Keratinocyte (primary cell): ENCODE results near the gene ZNF462. TPM values are rescaled to one million over a fixed set of nuclear protein-coding genes. Genes with fewer than 3 reads are reported as not detected.

Experiments used
- DNase-seq: peaks from one replicate; pipeline ENCODE4 v3.0.0-alpha.2; 2011; ENCODE audit warnings: low read depth, missing footprints, low spot score
- FAIRE-seq: peaks from 2 replicates; lab custom pipeline; 2011; peaks lifted over from hg19 to GRCh38; lab: Jason Lieb, UNC
- H2AFZ ChIP-seq: 2 replicates; pipeline ENCODE4 v1.6.0; 2012; ENCODE audit warnings: low read length, control low read depth, inconsistent platforms; ENCODE audit not compliant: control insufficient read depth
- H3K27ac ChIP-seq: 2 replicates; pipeline ENCODE4 v1.5.1; 2011; ENCODE audit warnings: low read length; ENCODE audit not compliant: control insufficient read depth, insufficient read depth
- H3K27me3 ChIP-seq: 3 replicates; pipeline ENCODE4 v1.6.0; 2011; ENCODE audit warnings: low read length; ENCODE audit not compliant: control insufficient read depth, insufficient read depth; ENCODE audit errors: extremely low read depth
- H3K36me3 ChIP-seq, 2 experiments: 2 replicates in 1 of 2; 3 replicates in 1 of 2; pipeline ENCODE4 v1.5.1; 2011; ENCODE audit warnings: low read length in 2 of 2, mild to moderate bottlenecking in 1 of 2; ENCODE audit not compliant: control insufficient read depth in 2 of 2, insufficient read depth in 2 of 2; ENCODE audit errors: extremely low read depth in 1 of 2
- H3K4me1 ChIP-seq: 3 replicates; pipeline ENCODE4 v1.5.1; 2011; ENCODE audit warnings: low read length; ENCODE audit not compliant: control insufficient read depth, insufficient read depth; ENCODE audit errors: extremely low read depth
- H3K4me2 ChIP-seq: 3 replicates; pipeline ENCODE4 v1.6.0; 2011; ENCODE audit warnings: low read depth, low read length; ENCODE audit not compliant: control insufficient read depth, insufficient read depth; ENCODE audit errors: extremely low read depth
- H3K4me3 ChIP-seq, 3 experiments: fragments of 200-600 bp in 1 of 3; sonication (generic) in 1 of 3; 2 replicates in 2 of 3; 3 replicates in 1 of 3; pipeline ENCODE4 v1.5.1; 2011 to 2016; ENCODE audit warnings: low read length in 3 of 3, mild to moderate bottlenecking in 3 of 3, control low read depth in 2 of 3, inconsistent platforms in 1 of 3, low read depth in 1 of 3, mixed read lengths in 1 of 3, mixed run types in 1 of 3, moderate library complexity in 1 of 3; ENCODE audit not compliant: control insufficient read depth in 2 of 3, insufficient read depth in 2 of 3; ENCODE audit errors: extremely low read depth in 1 of 3
- H3K79me2 ChIP-seq: 2 replicates; pipeline ENCODE4 v1.6.0; 2012; ENCODE audit warnings: low read length; ENCODE audit not compliant: control insufficient read depth, insufficient read depth
- H3K9ac ChIP-seq: 3 replicates; pipeline ENCODE4 v1.6.0; 2011; ENCODE audit warnings: low read length; ENCODE audit not compliant: control insufficient read depth, insufficient read depth; ENCODE audit errors: extremely low read depth
- H3K9me1 ChIP-seq: 3 replicates; pipeline ENCODE4 v1.6.0; 2011; ENCODE audit warnings: low read length; ENCODE audit not compliant: control insufficient read depth, insufficient read depth; ENCODE audit errors: extremely low read depth
- H3K9me3 ChIP-seq: 2 replicates; pipeline ENCODE4 v1.5.1; 2012; ENCODE audit warnings: low read depth, low read length; ENCODE audit not compliant: control insufficient read depth
- H4K20me1 ChIP-seq: 3 replicates; pipeline ENCODE4 v1.6.0; 2011; ENCODE audit warnings: low read length; ENCODE audit not compliant: control insufficient read depth, insufficient read depth; ENCODE audit errors: extremely low read depth
- EZH2 ChIP-seq: IDR thresholded peaks from one replicate; pipeline ENCODE4 v1.6.1; 2012; ENCODE audit warnings: inconsistent platforms, mild to moderate bottlenecking, low read length, moderate library complexity
- dilution Hi-C: fragments of 300-500 bp; cut with MboI; formaldehyde crosslinking; loops from one replicate; pipeline ENCODE4 v1.7.0; 2020; ENCODE audit warnings: low sequenced_read_pairs; ENCODE audit not compliant: extremely low pct_ligation_motif_present
- polyA plus RNA-seq, 5 experiments: library from polyadenylated mRNA; depleted of rRNA in 3 of 5; stranded (reverse) in 3 of 5; stranded (forward) in 1 of 5; unstranded in 1 of 5; fragments of >200 nt; gene quantifications; 1 replicate in 1 of 5; 2 replicates in 3 of 5; 3 replicates in 1 of 5; pipeline versions ENCODE4 v1.2.1 to v1.2.3, GENCODE V29; 2011 to 2012; ENCODE audit warnings: missing spikeins in 2 of 5, low read depth in 1 of 5, low replicate concordance in 1 of 5
- TF ChIP-seq, protein P1 (sequence below), 3 experiments: IDR thresholded peaks in 1 of 3; conservative IDR thresholded peaks in 1 of 3; optimal IDR thresholded peaks in 1 of 3; 2 replicates in 2 of 3; 3 replicates in 1 of 3; pipeline versions ENCODE3 to v1.5.1; 2011; ENCODE audit warnings: low read length in 3 of 3, mild to moderate bottlenecking in 3 of 3, moderate library complexity in 2 of 3, control low read depth in 1 of 3, inconsistent platforms in 1 of 3; ENCODE audit not compliant: insufficient read depth in 2 of 3; ENCODE audit errors: extremely low read depth in 1 of 3

ZNF462 gene
- polyA plus RNA-seq, 1 donor (not counting 4 experiments of a cell fraction or from before 2014, with no cell fraction given) = 7.8 TPM

GRCh38 chr9:106883030-106883429 lies 20.1 kb downstream of the ZNF462 start:
- Histone ChIP-seq H3K4me1 (peaks cover 80% of the 10 kb centered on the region), H3K4me3 (no peak overlapping the region), H3K9ac (no peak overlapping the region), H3K9me3 (no peaks in the 10 kb centered on the region), H3K27ac (no peak overlapping the region), H3K27me3 (no peaks in the 10 kb centered on the region), H3K36me3 (peaks cover 0 to 5% of the 10 kb centered on the region in 2 experiments), H3K4me2 (no peak overlapping the region), H3K79me2 (peaks cover 62% of the 10 kb centered on the region), H2AFZ (no peak overlapping the region), H3K9me1 (peaks cover 3% of the 10 kb centered on the region), H4K20me1 (no peaks in the 10 kb centered on the region)
- FAIRE-seq (no peak), DNase-seq (no peak)
- dilution Hi-C loops = no loop called here
- no peak for TF ChIP-seq EZH2

GRCh38 chr9:106883626-106884190 lies 20.7 kb downstream of the ZNF462 start:
- DNase-seq (no peak), FAIRE-seq (peak; percentile 61)
- H3K27ac ChIP-seq = no peak overlapping the region
- dilution Hi-C loops = no loop called here
- no peak overlapping the region for H3K9ac ChIP-seq
- no peaks in the 10 kb centered on the region for H3K9me3 ChIP-seq
- peak overlapping the region; percentile 40 for H3K4me2 ChIP-seq
- H3K36me3 ChIP-seq = peaks cover 0 to 5% of the 10 kb centered on the region in 2 experiments
- no peak for TF ChIP-seq EZH2
- TF ChIP-seq, protein P1, sequence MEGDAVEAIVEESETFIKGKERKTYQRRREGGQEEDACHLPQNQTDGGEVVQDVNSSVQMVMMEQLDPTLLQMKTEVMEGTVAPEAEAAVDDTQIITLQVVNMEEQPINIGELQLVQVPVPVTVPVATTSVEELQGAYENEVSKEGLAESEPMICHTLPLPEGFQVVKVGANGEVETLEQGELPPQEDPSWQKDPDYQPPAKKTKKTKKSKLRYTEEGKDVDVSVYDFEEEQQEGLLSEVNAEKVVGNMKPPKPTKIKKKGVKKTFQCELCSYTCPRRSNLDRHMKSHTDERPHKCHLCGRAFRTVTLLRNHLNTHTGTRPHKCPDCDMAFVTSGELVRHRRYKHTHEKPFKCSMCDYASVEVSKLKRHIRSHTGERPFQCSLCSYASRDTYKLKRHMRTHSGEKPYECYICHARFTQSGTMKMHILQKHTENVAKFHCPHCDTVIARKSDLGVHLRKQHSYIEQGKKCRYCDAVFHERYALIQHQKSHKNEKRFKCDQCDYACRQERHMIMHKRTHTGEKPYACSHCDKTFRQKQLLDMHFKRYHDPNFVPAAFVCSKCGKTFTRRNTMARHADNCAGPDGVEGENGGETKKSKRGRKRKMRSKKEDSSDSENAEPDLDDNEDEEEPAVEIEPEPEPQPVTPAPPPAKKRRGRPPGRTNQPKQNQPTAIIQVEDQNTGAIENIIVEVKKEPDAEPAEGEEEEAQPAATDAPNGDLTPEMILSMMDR (optimal IDR thresholded peaks at IDR 0.05 in 1 of 3, IDR thresholded peaks at IDR 0.05 in 1 of 3, conservative IDR thresholded peaks at IDR 0.05 in 1 of 3; ENCODE audit: extremely low read depth in 1 of 3, insufficient read depth in 2 of 3, low read length in 3 of 3) = no peak
- no peak overlapping the region for H2AFZ ChIP-seq
- peaks cover 3% of the 10 kb centered on the region for H3K9me1 ChIP-seq
- H4K20me1 ChIP-seq = no peaks in the 10 kb centered on the region
- peaks cover 62% of the 10 kb centered on the region for H3K79me2 ChIP-seq
- no peaks in the 10 kb centered on the region for H3K27me3 ChIP-seq
- H3K4me1 ChIP-seq = peaks cover 80% of the 10 kb centered on the region
- H3K4me3 ChIP-seq = no peak overlapping the region

- no peaks in the 10 kb centered on the region for H3K9me3 ChIP-seq
- no peaks in the 10 kb centered on the region for H3K27me3 ChIP-seq
- H3K9ac ChIP-seq = peak overlapping the region; percentile 20
- peak overlapping the region; percentile 82 for H3K27ac ChIP-seq
- no peaks in the 10 kb centered on the region for H3K36me3 ChIP-seq
- H3K79me2 ChIP-seq = peaks cover 56% of the 10 kb centered on the region
- DNase-seq (peak; percentile 87), FAIRE-seq (peak; percentile 97)
- peaks cover 80% of the 10 kb centered on the region for H3K4me1 ChIP-seq
- no peaks in the 10 kb centered on the region for H3K9me1 ChIP-seq
- no peaks in the 10 kb centered on the region for H4K20me1 ChIP-seq
- no peak for TF ChIP-seq EZH2
- dilution Hi-C loops = no loop called here
- no peak overlapping the region for H2AFZ ChIP-seq
- peak overlapping the region; percentile 94 for H3K4me2 ChIP-seq
- peak overlapping the region in 1 of 3 experiments; percentile 30 for H3K4me3 ChIP-seq
These were observed 22.5 kb downstream of the ZNF462 start for GRCh38 chr9:106885451-106885850.
